GM12801 (cell line): ENCODE results near the gene ERI3.

ENCODE experiments used
- TF ChIP-seq, protein P1 (sequence below): IDR thresholded peaks from one replicate; pipeline ENCODE4 v1.5.1; 2011; ENCODE audit warnings: control low read depth; ENCODE audit not compliant: insufficient read length; ENCODE audit errors: extremely low read depth

The ERI3 gene

DNA sequence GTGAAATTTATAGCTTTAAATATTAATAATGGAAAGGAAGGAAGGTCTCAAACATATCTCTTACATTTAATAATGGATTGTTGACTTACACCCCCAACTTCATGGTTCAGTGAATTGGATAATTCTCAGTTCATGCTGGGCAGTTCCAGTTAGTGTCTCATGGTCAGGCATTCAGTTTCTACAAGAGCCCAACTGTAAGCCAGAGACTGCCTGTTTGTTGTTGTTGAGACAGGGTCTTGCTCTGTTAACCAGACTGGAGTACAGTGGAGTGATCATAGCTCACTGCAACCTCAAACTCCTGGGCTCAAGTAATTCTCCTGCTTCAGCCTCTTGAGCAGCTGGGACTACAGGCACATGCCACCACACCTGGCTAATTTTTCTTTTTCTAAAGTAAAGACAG, 146.8 kb downstream of the ERI3 start:
- TF ChIP-seq, protein P1, sequence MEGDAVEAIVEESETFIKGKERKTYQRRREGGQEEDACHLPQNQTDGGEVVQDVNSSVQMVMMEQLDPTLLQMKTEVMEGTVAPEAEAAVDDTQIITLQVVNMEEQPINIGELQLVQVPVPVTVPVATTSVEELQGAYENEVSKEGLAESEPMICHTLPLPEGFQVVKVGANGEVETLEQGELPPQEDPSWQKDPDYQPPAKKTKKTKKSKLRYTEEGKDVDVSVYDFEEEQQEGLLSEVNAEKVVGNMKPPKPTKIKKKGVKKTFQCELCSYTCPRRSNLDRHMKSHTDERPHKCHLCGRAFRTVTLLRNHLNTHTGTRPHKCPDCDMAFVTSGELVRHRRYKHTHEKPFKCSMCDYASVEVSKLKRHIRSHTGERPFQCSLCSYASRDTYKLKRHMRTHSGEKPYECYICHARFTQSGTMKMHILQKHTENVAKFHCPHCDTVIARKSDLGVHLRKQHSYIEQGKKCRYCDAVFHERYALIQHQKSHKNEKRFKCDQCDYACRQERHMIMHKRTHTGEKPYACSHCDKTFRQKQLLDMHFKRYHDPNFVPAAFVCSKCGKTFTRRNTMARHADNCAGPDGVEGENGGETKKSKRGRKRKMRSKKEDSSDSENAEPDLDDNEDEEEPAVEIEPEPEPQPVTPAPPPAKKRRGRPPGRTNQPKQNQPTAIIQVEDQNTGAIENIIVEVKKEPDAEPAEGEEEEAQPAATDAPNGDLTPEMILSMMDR = no peak

DNA sequence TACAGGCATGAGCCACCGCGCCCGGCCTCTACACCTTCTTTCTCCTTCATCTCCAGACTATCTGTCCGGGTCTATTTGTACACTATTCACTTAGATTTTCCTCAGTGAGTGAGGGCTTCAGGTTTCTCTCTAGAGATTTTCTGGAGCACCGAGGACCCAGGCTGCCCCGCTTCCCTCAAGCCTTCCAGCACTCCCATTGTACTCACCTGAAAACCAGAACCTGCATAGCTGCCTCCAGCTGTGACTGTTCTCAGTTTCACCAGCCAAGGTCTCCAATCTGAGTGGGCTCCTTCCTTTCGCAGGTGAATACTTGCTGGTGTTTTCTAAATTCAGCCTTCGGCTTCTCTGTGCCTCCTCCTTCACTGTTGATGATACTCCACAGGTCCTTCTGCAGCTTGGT, 154.7 kb downstream of the ERI3 start:
- TF ChIP-seq, protein P1 = no peak

DNA sequence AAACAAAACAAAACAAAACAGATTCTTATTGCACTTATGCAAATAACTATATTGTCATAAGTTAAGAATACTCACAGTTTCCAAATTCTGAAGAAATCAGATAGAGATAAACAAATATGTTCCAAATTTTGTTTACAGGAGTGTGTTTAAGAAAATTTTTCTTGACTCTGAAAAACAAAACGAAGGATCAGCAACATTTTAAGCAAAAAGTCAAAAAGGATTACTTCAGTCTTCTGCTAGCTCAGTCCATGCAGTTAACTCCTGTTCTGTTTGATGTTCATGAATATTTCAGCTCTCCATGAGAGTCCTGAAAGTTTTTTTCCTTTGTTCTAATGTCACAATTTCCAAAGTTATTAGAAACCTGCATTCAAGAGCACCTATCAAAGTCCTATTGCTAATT, 180.4 kb downstream of the ERI3 start:
- TF ChIP-seq, protein P1 = no peak
